Kidney (tissue), 14 donors: ENCODE data around the gene ASS1. TPM values are rescaled to one million over a fixed set of nuclear protein-coding genes. Genes with fewer than 3 reads are reported as not detected.

Experiments used
- DNase-seq, 5 donors: peaks; one replicate each; pipeline ENCODE4 v3.0.0-alpha.2; 2013 to 2020
- FAIRE-seq: peaks from 2 replicates; lab custom pipeline; 2012; peaks lifted over from hg19 to GRCh38; lab: Jason Lieb, UNC
- H3K27ac ChIP-seq, 2 donors: one replicate each; pipeline ENCODE4 v1.7.0; 2013; ENCODE audit warnings: low read depth in 2 of 2, low read length in 2 of 2, inconsistent platforms in 1 of 2
- H3K27me3 ChIP-seq: one replicate; pipeline ENCODE4 v1.7.1; 2013; ENCODE audit warnings: low read length, inconsistent platforms; ENCODE audit not compliant: control insufficient read depth, insufficient read depth
- H3K36me3 ChIP-seq, 3 donors: one replicate each; pipeline versions ENCODE4 v1.7.0 to v1.7.1; 2013; ENCODE audit warnings: low read length in 3 of 3, control low read depth in 1 of 3, inconsistent platforms in 1 of 3; ENCODE audit not compliant: insufficient read depth in 3 of 3, control insufficient read depth in 2 of 3
- H3K4me1 ChIP-seq, 3 donors: one replicate each; pipeline versions ENCODE4 v1.7.0 to v1.7.1; 2013; ENCODE audit warnings: low read length in 3 of 3, inconsistent platforms in 1 of 3, low read depth in 1 of 3; ENCODE audit not compliant: control insufficient read depth in 2 of 3, insufficient read depth in 2 of 3
- H3K4me3 ChIP-seq, 3 donors: one replicate each; pipeline versions ENCODE4 v1.7.0 to v1.8.1; 2013; ENCODE audit warnings: low read length in 3 of 3, control low read depth in 1 of 3, inconsistent platforms in 1 of 3
- H3K9ac ChIP-seq, 3 donors: one replicate each; pipeline versions ENCODE4 v1.7.0 to v1.7.1; 2013; ENCODE audit warnings: low read length in 3 of 3, control low read depth in 1 of 3, inconsistent platforms in 1 of 3
- H3K9me3 ChIP-seq, 3 donors: one replicate each; pipeline versions ENCODE4 v1.7.0 to v1.7.1; 2013; ENCODE audit warnings: low read length in 3 of 3, control low read depth in 1 of 3, inconsistent platforms in 1 of 3; ENCODE audit not compliant: control insufficient read depth in 2 of 3, insufficient read depth in 1 of 3
- CTCF ChIP-seq: IDR thresholded peaks from 3 replicates; pipeline ENCODE4 v1.5.1; 2012; ENCODE audit warnings: mild to moderate bottlenecking, moderate library complexity, borderline replicate concordance; ENCODE audit not compliant: insufficient read depth; ENCODE audit errors: extremely low read depth
- intact Hi-C: fragments of 100-400 bp; cut with DNase I; formaldehyde crosslinking; loops from one replicate; pipeline ENCODE4 v1.11.1; 2022
- polyA plus RNA-seq: library from polyadenylated mRNA; stranded (reverse); fragments of 350-450 nt; fragmentation: Illumina TruSeq; extraction: RNeasy Lipid Tissue Mini Kit (QIAGEN cat#74804); gene quantifications from one replicate; pipeline ENCODE4 v1.2.3, GENCODE V29; 2014; ENCODE audit warnings: low read depth, low replicate concordance; ENCODE audit not compliant: insufficient read depth
- total RNA-seq: library from RNA; stranded (reverse); fragmentation: NEBNext Ultra II Directional; extraction: Animal tissue kit (Norgen Biotek cat#: 25700); gene quantifications from one replicate; pipeline ENCODE4 v1.2.1, GENCODE V29; 2021
- donor health status: control.
- donor health status: control.
- donor health status: control.
- donor health status: control.
- donor health status: control.
- donor health status: DM: yes; HTN: yes; CAD: no.
- donor health status: Normal renal cell carcinoma (clear cell type).

ASS1 gene
- total and polyA plus RNA-seq, 2 donors from 2014 or later = 124 to 1,185 TPM

DNA sequence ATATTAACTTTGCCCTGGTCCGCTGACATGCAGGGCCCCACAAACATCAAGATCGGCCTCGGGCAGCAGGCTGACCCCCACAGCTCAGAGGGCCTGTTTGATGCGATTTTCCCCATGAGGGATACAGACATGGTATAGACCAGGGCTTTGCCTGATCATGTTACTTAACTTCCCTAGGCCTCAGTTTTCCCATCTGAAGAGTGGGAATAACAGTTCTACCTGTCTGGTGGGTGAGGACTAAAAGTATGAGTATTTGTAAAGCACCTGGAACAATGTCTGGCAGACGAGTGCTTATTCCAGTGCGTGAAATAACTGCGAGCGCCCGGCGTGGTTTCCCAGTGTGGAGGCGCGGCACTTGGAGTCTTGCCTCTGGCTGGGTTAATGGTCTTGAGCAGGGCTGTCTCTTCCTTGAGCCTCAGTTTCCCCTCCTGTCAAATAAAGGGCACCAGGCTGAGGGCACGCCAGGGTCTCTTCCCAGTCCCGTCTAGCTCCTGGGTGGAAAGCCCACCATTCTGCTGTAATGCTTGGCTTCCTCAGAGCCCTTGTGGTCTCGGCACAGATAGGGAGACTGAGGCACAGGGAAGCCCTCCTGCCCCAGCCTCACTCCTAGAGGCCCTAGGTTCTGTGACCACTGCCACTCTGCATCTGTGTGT is 47.2 kb downstream of the ASS1 start:
- H3K9me3 ChIP-seq = no peaks in the 10 kb centered on the region
- H3K27ac ChIP-seq = no peak overlapping the region
- H3K9ac ChIP-seq = no peak overlapping the region
- peaks cover 0 to 43% (median 16%) of the 10 kb centered on the region in 3 donors for H3K36me3 ChIP-seq
- no peak for TF ChIP-seq CTCF
- no peaks in the 10 kb centered on the region for H3K4me1 ChIP-seq
- no peaks in the 10 kb centered on the region for H3K27me3 ChIP-seq
- FAIRE-seq (no peak), DNase-seq (no peak)
- intact Hi-C loops = no loop called here
- no peak overlapping the region for H3K4me3 ChIP-seq

- Histone ChIP-seq H3K36me3 (peaks cover 0 to 45% (median 16%) of the 10 kb centered on the region in 3 donors), H3K27me3 (no peaks in the 10 kb centered on the region), H3K4me1 (no peaks in the 10 kb centered on the region), H3K9ac (no peak overlapping the region), H3K27ac (no peak overlapping the region), H3K4me3 (no peak overlapping the region), H3K9me3 (no peaks in the 10 kb centered on the region)
- intact Hi-C loops = no loop called here
- no peak for DNase-seq
- FAIRE-seq = no peak
- TF ChIP-seq CTCF = no peak
These were observed 48.3 kb downstream of the ASS1 start for GRCh38 chr9:130493021-130493420.

DNA sequence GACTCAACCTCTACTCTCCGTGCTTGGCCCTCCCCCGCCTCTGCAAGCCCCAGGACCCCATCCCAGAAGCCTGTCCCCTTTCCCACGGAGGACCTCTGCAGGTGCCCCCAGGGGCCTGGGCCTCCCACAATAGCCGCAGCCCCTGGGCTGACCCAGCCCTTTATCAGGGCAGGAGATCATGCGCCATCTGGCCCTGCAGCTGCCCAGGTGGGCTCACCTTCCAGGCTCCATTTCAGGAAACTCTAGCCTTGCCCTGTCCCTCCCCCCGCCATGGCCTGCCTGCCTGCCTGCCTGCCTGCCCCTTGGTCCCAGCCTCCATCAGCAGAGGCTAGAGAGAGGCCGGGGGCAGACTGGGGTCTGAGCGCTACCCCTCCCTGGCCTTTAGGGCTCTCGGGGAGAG is 48.7 kb downstream of the ASS1 start:
- DNase-seq (peak in 1 of 5 donors; percentile 37), FAIRE-seq (no peak)
- intact Hi-C loops = no loop called here
- H3K4me3 ChIP-seq = no peak overlapping the region
- H3K36me3 ChIP-seq = peaks cover 0 to 48% (median 16%) of the 10 kb centered on the region in 3 donors
- H3K9ac ChIP-seq = no peak overlapping the region
- H3K9me3 ChIP-seq = no peaks in the 10 kb centered on the region
- no peak for TF ChIP-seq CTCF
- H3K27ac ChIP-seq = no peak overlapping the region
- no peaks in the 10 kb centered on the region for H3K27me3 ChIP-seq
- no peaks in the 10 kb centered on the region for H3K4me1 ChIP-seq
